Measurements from ENCODE around the gene UTY. TPM values are rescaled to one million over a fixed set of nuclear protein-coding genes. Genes with fewer than 3 reads are reported as not detected.

UTY gene
- total and polyA plus RNA-seq, 2 of the 8 experiments (the other 6 are each of a cell fraction or from before 2014, with no cell fraction given), result 7.2 to 20.4 TPM

DNA sequence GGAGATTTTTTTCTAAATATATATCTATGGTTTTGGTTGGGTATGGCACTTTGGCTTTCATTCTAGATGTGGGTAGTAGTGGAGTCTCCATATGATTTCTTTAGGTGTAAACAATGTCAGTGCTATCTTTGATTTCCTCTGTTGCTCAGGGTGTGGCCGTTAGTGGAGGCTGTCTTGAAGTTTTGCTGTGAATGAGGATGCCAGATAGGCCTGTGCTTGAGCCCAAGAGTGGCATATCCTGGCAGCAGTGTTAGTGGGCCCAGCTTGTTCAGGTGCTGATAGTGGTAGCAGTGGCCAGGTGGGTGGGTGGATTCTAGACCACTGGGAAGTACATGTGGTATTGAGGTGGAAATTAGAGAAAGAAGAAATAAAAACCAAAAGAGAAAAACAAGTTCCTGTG, 8.9 kb upstream of the UTY start:
- no peak overlapping the region for H3K14ac ChIP-seq (ENCODE audit: insufficient read length)
- no peak overlapping the region for H3K4me3 ChIP-seq (ENCODE audit: extremely low read depth in 1 of 4, insufficient read depth in 2 of 4, low read depth in 3 of 4, low read length in 4 of 4)
- H3K4ac ChIP-seq (replicated peaks; ENCODE audit: insufficient read length, low read depth, low read length), result no peak overlapping the region
- H3K9me3 ChIP-seq (ENCODE audit: insufficient read depth in 2 of 2, low read depth in 1 of 2, low read length in 1 of 2), result no peaks in the 10 kb centered on the region
- WGBS, 2 experiments (ENCODE audit: extremely low coverage in 1 of 2, insufficient coverage in 1 of 2, insufficient read length in 1 of 2, insufficient replicate concordance in 2 of 2, low coverage in 1 of 2, low lambda C conversion rate in 2 of 2, missing lambda C conversion rate in 1 of 2), result 75% methylated on average over 1 of the region's 1 CpG; no CpG with 5 or more reads in 1 of the 2 experiments
- no peak overlapping the region for H3K4me2 ChIP-seq (ENCODE audit: insufficient read depth in 1 of 2, low read depth in 2 of 2, low read length in 2 of 2)
- TF ChIP-seq HDAC2 (IDR thresholded peaks at IDR 0.05; ENCODE audit: borderline replicate concordance in 1 of 2, low read depth in 2 of 2, low read length in 2 of 2) (no peak), SP4 (IDR thresholded peaks at IDR 0.05; ENCODE audit: low read length) (no peak), YY1 (IDR thresholded peaks at IDR 0.05; ENCODE audit: low read depth, low read length) (no peak), EZH2 (IDR thresholded peaks at IDR 0.05; ENCODE audit: low read depth, low read length, severe bottlenecking) (no peak), POLR2A (IDR thresholded peaks at IDR 0.05; ENCODE audit: control extremely low read depth in 1 of 2, low read depth in 2 of 2, low read length in 2 of 2) (no peak), NANOG (IDR thresholded peaks at IDR 0.05; ENCODE audit: insufficient read depth, low read depth, low read length, poor library complexity, severe bottlenecking) (no peak), RFX5 (IDR thresholded peaks at IDR 0.05; ENCODE audit: borderline replicate concordance, low read depth, low read length) (no peak), CREB1 (IDR thresholded peaks at IDR 0.05) (no peak), SP1 (IDR thresholded peaks at IDR 0.05; ENCODE audit: low read depth, low read length) (no peak), SIRT6 (IDR thresholded peaks at IDR 0.05; ENCODE audit: low read length) (no peak), BCL11A (IDR thresholded peaks at IDR 0.05; ENCODE audit: low read depth in 2 of 2, low read length in 2 of 2) (no peak), JUND (IDR thresholded peaks at IDR 0.05; ENCODE audit: low read length) (no peak), EGR1 (IDR thresholded peaks at IDR 0.05; ENCODE audit: borderline replicate concordance, low read depth, low read length) (no peak), POU5F1 (IDR thresholded peaks at IDR 0.05; ENCODE audit: low read depth, low read length) (no peak)
- no peaks in the 10 kb centered on the region for H3K79me1 ChIP-seq (ENCODE audit: low read depth, low read length)
- no peak overlapping the region for H3K18ac ChIP-seq (ENCODE audit: extremely low read depth, low read length)
- H4K5ac ChIP-seq (ENCODE audit: insufficient read length, low read depth, low read length), result no peak overlapping the region
- no peak overlapping the region for H4K8ac ChIP-seq (ENCODE audit: extremely low read depth, insufficient read depth, low read length)
- no peak overlapping the region for H2AK5ac ChIP-seq (ENCODE audit: low read depth, low read length)
- H3K56ac ChIP-seq (replicated peaks; ENCODE audit: insufficient read length, low read depth, low read length), result no peak overlapping the region
- H4K91ac ChIP-seq (replicated peaks; ENCODE audit: insufficient read length, low read length), result no peak overlapping the region
- no peaks in the 10 kb centered on the region for H3K4me1 ChIP-seq (replicated peaks in 1 of 4; ENCODE audit: control insufficient read depth in 3 of 4, insufficient read depth in 4 of 4, low read length in 3 of 4)
- H3K27me3 ChIP-seq (replicated peaks in 1 of 4; ENCODE audit: control insufficient read depth in 3 of 4, extremely low read depth in 1 of 4, insufficient read depth in 3 of 4, low read length in 3 of 4), result no peaks in the 10 kb centered on the region
- no peak overlapping the region for H2BK5ac ChIP-seq (ENCODE audit: low read depth, low read length)
- no peak overlapping the region for H2BK20ac ChIP-seq (ENCODE audit: low read length)
- no peak overlapping the region for H2BK120ac ChIP-seq (replicated peaks; ENCODE audit: low read depth, low read length)
- FAIRE-seq, result no peak
- H3K23me2 ChIP-seq (ENCODE audit: low read depth, low read length), result no peaks in the 10 kb centered on the region
- H2BK15ac ChIP-seq (ENCODE audit: low read length), result no peak overlapping the region
- H2AFZ ChIP-seq (ENCODE audit: low read length), result no peak overlapping the region
- H4K20me1 ChIP-seq (replicated peaks in 1 of 2; ENCODE audit: control insufficient read depth in 1 of 2, insufficient read depth in 2 of 2, low read length in 2 of 2), result no peaks in the 10 kb centered on the region
- no peak overlapping the region for H2BK12ac ChIP-seq (ENCODE audit: low read depth, low read length)
- H3K27ac ChIP-seq (ENCODE audit: low read depth, low read length), result no peak overlapping the region
- no peaks in the 10 kb centered on the region for H3K79me2 ChIP-seq (ENCODE audit: control insufficient read depth in 1 of 2, insufficient read depth in 2 of 2, low read length in 2 of 2)
- CTCF ChIA-PET (ENCODE audit: partially characterized antibody), result no interaction called here
- POLR2A ChIA-PET (ENCODE audit: partially characterized antibody), result no interaction called here
- H3K9ac ChIP-seq (replicated peaks in 1 of 4; ENCODE audit: extremely low read depth in 1 of 4, low read depth in 3 of 4, low read length in 3 of 4), result no peak overlapping the region
- H3K23ac ChIP-seq (ENCODE audit: insufficient read length), result no peak overlapping the region
- no peaks in the 10 kb centered on the region for H3K36me3 ChIP-seq (ENCODE audit: control insufficient read depth in 2 of 4, insufficient read depth in 4 of 4, low read length in 3 of 4)
- DNase-seq (ENCODE audit: low read depth in 1 of 2, low spot score in 2 of 2), result no peak

Measured in H1 (cell line).